Measurements from ENCODE around the gene PRDM8.
"Not testable (repeated sequence)": the region's sequence is repeated elsewhere in the genome, so short reads cannot be mapped to it uniquely, and the experiment has no call there.

Gene PRDM8

GRCh38 chr4:80172203-80172602 lies 25.1 kb upstream of the PRDM8 start:
- no peak overlapping the region for H3K4me2 ChIP-seq (ENCODE audit: low read length)
- H4K91ac ChIP-seq (ENCODE audit: low read depth, low read length): no peak overlapping the region

DNA sequence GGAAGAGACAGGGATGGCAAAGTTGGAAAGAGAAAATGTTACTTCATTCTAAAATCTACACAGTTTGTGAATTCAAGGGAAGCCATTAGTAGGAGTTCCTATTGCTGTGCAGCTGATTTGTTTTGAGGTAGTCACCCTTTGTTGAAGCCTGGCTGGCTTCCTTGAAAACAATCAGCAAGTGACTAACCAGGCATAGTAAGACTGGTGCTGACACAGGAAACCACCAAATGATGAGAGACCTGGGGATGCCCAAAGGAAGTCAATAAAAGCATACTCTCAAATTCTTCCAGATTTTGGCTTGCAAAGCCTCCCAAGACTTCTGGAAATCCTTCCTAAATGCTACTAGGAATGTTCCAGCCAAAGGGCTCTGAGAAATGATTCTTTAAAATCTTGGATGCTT lies 23.9 kb upstream of the PRDM8 start:
- Histone ChIP-seq H3K23ac (ENCODE audit: low read length) (no peak overlapping the region), H3K4ac (ENCODE audit: low read depth, low read length) (no peak overlapping the region), H3K4me2 (ENCODE audit: low read length) (no peak overlapping the region), H3K4me3 (ENCODE audit: low read depth, low read length) (no peak overlapping the region), H4K12ac (ENCODE audit: low read depth, low read length) (no peak overlapping the region), H3K36me3 (ENCODE audit: control insufficient read depth in 1 of 2, insufficient read depth in 2 of 2, low read length in 2 of 2) (no peaks in the 10 kb centered on the region), H3K4me1 (ENCODE audit: control insufficient read depth in 1 of 2, insufficient read depth in 2 of 2, low read length in 2 of 2) (no peaks in the 10 kb centered on the region), H2AK5ac (ENCODE audit: low read length) (no peak overlapping the region), H3K79me2 (ENCODE audit: control insufficient read depth, insufficient read depth, low read length, poor library complexity) (no peaks in the 10 kb centered on the region), H2AFZ (ENCODE audit: insufficient read depth, low read length, poor library complexity) (no peak overlapping the region), H3K79me1 (ENCODE audit: low read length) (no peaks in the 10 kb centered on the region), H3K27me3 (ENCODE audit: insufficient read depth, low read length) (no peaks in the 10 kb centered on the region), H3K9me3 (ENCODE audit: insufficient read depth, low read depth, low read length) (no peaks in the 10 kb centered on the region), H4K91ac (ENCODE audit: low read depth, low read length) (no peak overlapping the region), H2BK12ac (ENCODE audit: low read length) (no peak overlapping the region), H4K8ac (ENCODE audit: low read depth, low read length) (no peak overlapping the region), H3K9ac (ENCODE audit: low read length) (no peak overlapping the region), H3K14ac (ENCODE audit: low read length) (no peak overlapping the region), H2BK5ac (ENCODE audit: low read depth, low read length, poor library complexity) (no peak overlapping the region), H3K27ac (ENCODE audit: low read depth, low read length) (no peak overlapping the region), H2BK120ac (ENCODE audit: insufficient read depth, low read length, poor library complexity) (no peak overlapping the region), H3K18ac (ENCODE audit: low read length) (no peak overlapping the region)
- DNase-seq: no peak

More at GRCh38 chr4:80172203-80172602, 25.1 kb upstream of the PRDM8 start:
- Histone ChIP-seq H3K23ac (ENCODE audit: low read length) (no peak overlapping the region), H3K36me3 (ENCODE audit: control insufficient read depth in 1 of 2, insufficient read depth in 2 of 2, low read length in 2 of 2) (no peaks in the 10 kb centered on the region), H3K4me3 (ENCODE audit: low read depth, low read length) (no peak overlapping the region), H2AK5ac (ENCODE audit: low read length) (no peak overlapping the region), H3K27ac (ENCODE audit: low read depth, low read length) (no peak overlapping the region), H3K79me2 (ENCODE audit: control insufficient read depth, insufficient read depth, low read length, poor library complexity) (no peaks in the 10 kb centered on the region), H3K4me1 (ENCODE audit: control insufficient read depth in 1 of 2, insufficient read depth in 2 of 2, low read length in 2 of 2) (no peaks in the 10 kb centered on the region), H2BK120ac (ENCODE audit: insufficient read depth, low read length, poor library complexity) (no peak overlapping the region), H3K9ac (ENCODE audit: low read length) (no peak overlapping the region), H3K4ac (ENCODE audit: low read depth, low read length) (no peak overlapping the region), H3K27me3 (ENCODE audit: insufficient read depth, low read length) (no peaks in the 10 kb centered on the region), H3K18ac (ENCODE audit: low read length) (no peak overlapping the region), H4K12ac (ENCODE audit: low read depth, low read length) (no peak overlapping the region), H3K9me3 (ENCODE audit: insufficient read depth, low read depth, low read length) (no peaks in the 10 kb centered on the region), H3K79me1 (ENCODE audit: low read length) (no peaks in the 10 kb centered on the region), H2BK5ac (ENCODE audit: low read depth, low read length, poor library complexity) (no peak overlapping the region), H4K8ac (ENCODE audit: low read depth, low read length) (no peak overlapping the region), H2BK12ac (ENCODE audit: low read length) (no peak overlapping the region), H2AFZ (ENCODE audit: insufficient read depth, low read length, poor library complexity) (no peak overlapping the region), H3K14ac (ENCODE audit: low read length) (no peak overlapping the region)
- no peak for DNase-seq
- no CpG with 5 or more reads among the region's 2 CpGs for WGBS (ENCODE audit: extremely low coverage, insufficient coverage, insufficient read length)

DNA sequence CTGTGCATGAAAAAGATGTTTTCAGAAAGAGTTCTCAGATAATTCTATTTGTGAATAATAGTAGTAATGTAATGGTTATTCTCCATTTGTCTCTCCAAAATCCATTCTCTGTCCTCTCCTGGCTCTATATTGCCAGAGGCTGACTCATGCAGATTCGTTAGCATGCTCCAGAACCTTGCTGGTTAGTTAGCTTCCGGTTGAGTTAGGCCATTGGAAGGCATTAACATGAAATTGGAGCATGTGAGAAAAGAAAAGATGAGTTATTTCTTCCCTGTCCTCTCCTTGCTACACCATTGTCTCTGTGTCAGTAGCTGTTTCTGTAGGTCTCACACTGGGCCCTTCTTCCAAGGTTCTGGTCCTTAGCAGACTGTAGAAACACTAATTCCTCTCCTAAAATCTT lies 23.5 kb upstream of the PRDM8 start:
- no peak overlapping the region for H2BK120ac ChIP-seq (ENCODE audit: insufficient read depth, low read length, poor library complexity)
- no peak for DNase-seq
- H3K14ac ChIP-seq (ENCODE audit: low read length): no peak overlapping the region
- no peaks in the 10 kb centered on the region for H3K36me3 ChIP-seq (ENCODE audit: control insufficient read depth in 1 of 2, insufficient read depth in 2 of 2, low read length in 2 of 2)
- no peak overlapping the region for H3K4me2 ChIP-seq (ENCODE audit: low read length)
- H3K27me3 ChIP-seq (ENCODE audit: insufficient read depth, low read length): no peaks in the 10 kb centered on the region
- H3K4ac ChIP-seq (ENCODE audit: low read depth, low read length): no peak overlapping the region
- H3K79me1 ChIP-seq (ENCODE audit: low read length): no peaks in the 10 kb centered on the region
- H2AFZ ChIP-seq (ENCODE audit: insufficient read depth, low read length, poor library complexity): no peak overlapping the region
- no peak overlapping the region for H2BK12ac ChIP-seq (ENCODE audit: low read length)
- no CpG with 5 or more reads among the region's 2 CpGs for WGBS (ENCODE audit: extremely low coverage, insufficient coverage, insufficient read length)
- no peak overlapping the region for H3K18ac ChIP-seq (ENCODE audit: low read length)
- no peak overlapping the region for H3K9ac ChIP-seq (ENCODE audit: low read length)
- no peak overlapping the region for H4K91ac ChIP-seq (ENCODE audit: low read depth, low read length)
- no peaks in the 10 kb centered on the region for H3K4me1 ChIP-seq (ENCODE audit: control insufficient read depth in 1 of 2, insufficient read depth in 2 of 2, low read length in 2 of 2)
- H4K12ac ChIP-seq (ENCODE audit: low read depth, low read length): no peak overlapping the region
- H4K8ac ChIP-seq (ENCODE audit: low read depth, low read length): no peak overlapping the region
- H3K79me2 ChIP-seq (ENCODE audit: control insufficient read depth, insufficient read depth, low read length, poor library complexity): no peaks in the 10 kb centered on the region
- H2BK5ac ChIP-seq (ENCODE audit: low read depth, low read length, poor library complexity): no peak overlapping the region
- H3K4me3 ChIP-seq (ENCODE audit: low read depth, low read length): no peak overlapping the region
- no peaks in the 10 kb centered on the region for H3K9me3 ChIP-seq (ENCODE audit: insufficient read depth, low read depth, low read length)
- H3K27ac ChIP-seq (ENCODE audit: low read depth, low read length): no peak overlapping the region
- no peak overlapping the region for H3K23ac ChIP-seq (ENCODE audit: low read length)
- H2AK5ac ChIP-seq (ENCODE audit: low read length): no peak overlapping the region

GRCh38 chr4:80177793-80178192 lies 19.5 kb upstream of the PRDM8 start:
- not testable (repeated sequence) for H3K4ac ChIP-seq (ENCODE audit: low read depth, low read length); H3K27ac ChIP-seq (ENCODE audit: low read depth, low read length); H4K91ac ChIP-seq (ENCODE audit: low read depth, low read length); H2AK5ac ChIP-seq (ENCODE audit: low read length); H3K27me3 ChIP-seq (ENCODE audit: insufficient read depth, low read length); H3K4me3 ChIP-seq (ENCODE audit: low read depth, low read length); H2BK5ac ChIP-seq (ENCODE audit: low read depth, low read length, poor library complexity); H2AFZ ChIP-seq (ENCODE audit: insufficient read depth, low read length, poor library complexity); H3K9me3 ChIP-seq (ENCODE audit: insufficient read depth, low read depth, low read length); H3K23ac ChIP-seq (ENCODE audit: low read length); DNase-seq; H2BK12ac ChIP-seq (ENCODE audit: low read length); H3K4me2 ChIP-seq (ENCODE audit: low read length); H4K12ac ChIP-seq (ENCODE audit: low read depth, low read length); H3K36me3 ChIP-seq (ENCODE audit: control insufficient read depth in 1 of 2, insufficient read depth in 2 of 2, low read length in 2 of 2); H3K79me2 ChIP-seq (ENCODE audit: control insufficient read depth, insufficient read depth, low read length, poor library complexity); H3K14ac ChIP-seq (ENCODE audit: low read length); H3K18ac ChIP-seq (ENCODE audit: low read length); H3K4me1 ChIP-seq (ENCODE audit: control insufficient read depth in 1 of 2, insufficient read depth in 2 of 2, low read length in 2 of 2); H2BK120ac ChIP-seq (ENCODE audit: insufficient read depth, low read length, poor library complexity); H3K79me1 ChIP-seq (ENCODE audit: low read length); H3K9ac ChIP-seq (ENCODE audit: low read length); H4K8ac ChIP-seq (ENCODE audit: low read depth, low read length)

DNA sequence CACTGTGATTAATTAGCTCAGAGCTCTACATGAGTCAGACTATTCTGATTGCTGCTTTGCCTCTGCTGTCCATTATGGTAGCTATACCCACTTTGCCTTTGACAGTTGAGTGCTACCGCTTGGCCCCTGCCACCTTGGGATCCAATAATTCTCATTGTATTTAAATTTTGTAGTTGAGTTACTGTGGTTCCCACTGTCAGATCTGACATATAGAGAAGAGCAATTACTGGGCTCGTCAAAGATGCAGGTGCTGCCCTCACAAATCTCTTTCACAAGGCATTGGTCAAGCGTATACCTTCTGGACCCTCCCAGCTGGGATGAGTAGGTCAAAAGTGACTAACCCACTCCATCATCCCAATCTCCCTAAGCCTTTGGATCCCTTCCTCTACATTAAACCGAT lies 18.3 kb upstream of the PRDM8 start:
- Histone ChIP-seq H4K91ac (ENCODE audit: low read depth, low read length) (no peak overlapping the region), H3K14ac (ENCODE audit: low read length) (no peak overlapping the region), H2BK12ac (ENCODE audit: low read length) (no peak overlapping the region), H3K9ac (ENCODE audit: low read length) (no peak overlapping the region), H3K4me2 (ENCODE audit: low read length) (no peak overlapping the region), H3K18ac (ENCODE audit: low read length) (no peak overlapping the region), H3K79me2 (ENCODE audit: control insufficient read depth, insufficient read depth, low read length, poor library complexity) (no peaks in the 10 kb centered on the region), H3K27me3 (ENCODE audit: insufficient read depth, low read length) (peaks cover 19% of the 10 kb centered on the region), H3K9me3 (ENCODE audit: insufficient read depth, low read depth, low read length) (peaks cover 4% of the 10 kb centered on the region), H2BK5ac (ENCODE audit: low read depth, low read length, poor library complexity) (no peak overlapping the region), H2AK5ac (ENCODE audit: low read length) (no peak overlapping the region), H3K4ac (ENCODE audit: low read depth, low read length) (no peak overlapping the region), H3K4me1 (ENCODE audit: control insufficient read depth in 1 of 2, insufficient read depth in 2 of 2, low read length in 2 of 2) (peaks cover 3% of the 10 kb centered on the region in 2 experiments), H3K27ac (ENCODE audit: low read depth, low read length) (no peak overlapping the region), H2BK120ac (ENCODE audit: insufficient read depth, low read length, poor library complexity) (no peak overlapping the region), H2AFZ (ENCODE audit: insufficient read depth, low read length, poor library complexity) (no peak overlapping the region), H3K23ac (ENCODE audit: low read length) (no peak overlapping the region), H4K12ac (ENCODE audit: low read depth, low read length) (no peak overlapping the region), H4K8ac (ENCODE audit: low read depth, low read length) (no peak overlapping the region), H3K4me3 (ENCODE audit: low read depth, low read length) (no peak overlapping the region), H3K79me1 (ENCODE audit: low read length) (no peaks in the 10 kb centered on the region), H3K36me3 (ENCODE audit: control insufficient read depth in 1 of 2, insufficient read depth in 2 of 2, low read length in 2 of 2) (no peaks in the 10 kb centered on the region)
- DNase-seq: no peak
- no CpG with 5 or more reads among the region's 4 CpGs for WGBS (ENCODE audit: extremely low coverage, insufficient coverage, insufficient read length)
